ENCODE results near the gene FOXP1.

Gene FOXP1

GRCh38 chr3:70979983-70980645 is 603.4 kb downstream of the FOXP1 start:
- TF ChIP-seq TAF1 (IDR thresholded peaks at IDR 0.05; ENCODE audit: borderline replicate concordance, insufficient read depth, low read length) (no peak), FOXP2 (optimal IDR thresholded peaks at IDR 0.05; ENCODE audit: borderline replicate concordance, extremely low read depth, extremely low read length, insufficient read depth) (no peak), REST (IDR thresholded peaks at IDR 0.05; ENCODE audit: insufficient read depth in 1 of 2, low read depth in 2 of 2, low read length in 2 of 2) (no peak), SIN3A (IDR thresholded peaks at IDR 0.05; ENCODE audit: borderline replicate concordance, insufficient read depth, low read length) (no peak), POLR2AphosphoS5 (IDR thresholded peaks at IDR 0.05; ENCODE audit: low read depth, low read length) (no peak)

- no peak for TF ChIP-seq FOXP2 (optimal IDR thresholded peaks at IDR 0.05; ENCODE audit: borderline replicate concordance, extremely low read depth, extremely low read length, insufficient read depth)
- no peak for TF ChIP-seq SIN3A (IDR thresholded peaks at IDR 0.05; ENCODE audit: borderline replicate concordance, insufficient read depth, low read length)
- TF ChIP-seq TAF1 (IDR thresholded peaks at IDR 0.05; ENCODE audit: borderline replicate concordance, insufficient read depth, low read length), result no peak
- TF ChIP-seq REST (IDR thresholded peaks at IDR 0.05; ENCODE audit: insufficient read depth in 1 of 2, low read depth in 2 of 2, low read length in 2 of 2), result no peak
- no peak for TF ChIP-seq POLR2AphosphoS5 (IDR thresholded peaks at IDR 0.05; ENCODE audit: low read depth, low read length)
Measured at GRCh38 chr3:70977712-70978111, 605.8 kb downstream of the FOXP1 start.

- no peak for TF ChIP-seq TAF1 (IDR thresholded peaks at IDR 0.05; ENCODE audit: borderline replicate concordance, insufficient read depth, low read length)
- TF ChIP-seq REST (IDR thresholded peaks at IDR 0.05; ENCODE audit: insufficient read depth in 1 of 2, low read depth in 2 of 2, low read length in 2 of 2), result no peak
- no peak for TF ChIP-seq FOXP2 (optimal IDR thresholded peaks at IDR 0.05; ENCODE audit: borderline replicate concordance, extremely low read depth, extremely low read length, insufficient read depth)
- TF ChIP-seq POLR2AphosphoS5 (IDR thresholded peaks at IDR 0.05; ENCODE audit: low read depth, low read length), result no peak
- TF ChIP-seq SIN3A (IDR thresholded peaks at IDR 0.05; ENCODE audit: borderline replicate concordance, insufficient read depth, low read length), result no peak
Measured at GRCh38 chr3:70974747-70975146, 608.8 kb downstream of the FOXP1 start.

GRCh38 chr3:70973558-70973957 is 610.0 kb downstream of the FOXP1 start:
- TF ChIP-seq REST (IDR thresholded peaks at IDR 0.05; ENCODE audit: insufficient read depth in 1 of 2, low read depth in 2 of 2, low read length in 2 of 2), result no peak
- no peak for TF ChIP-seq SIN3A (IDR thresholded peaks at IDR 0.05; ENCODE audit: borderline replicate concordance, insufficient read depth, low read length)
- no peak for TF ChIP-seq TAF1 (IDR thresholded peaks at IDR 0.05; ENCODE audit: borderline replicate concordance, insufficient read depth, low read length)
- TF ChIP-seq FOXP2 (optimal IDR thresholded peaks at IDR 0.05; ENCODE audit: borderline replicate concordance, extremely low read depth, extremely low read length, insufficient read depth), result no peak
- TF ChIP-seq POLR2AphosphoS5 (IDR thresholded peaks at IDR 0.05; ENCODE audit: low read depth, low read length), result no peak
